GM21381 (cell line): ENCODE results near the gene BRD3OS.
"Not testable (repeated sequence)": the region's sequence is repeated elsewhere in the genome, so short reads cannot be mapped to it uniquely, and the experiment has no call there.

Source experiments
- ATAC-seq: cut with Tn5 transposase; IDR thresholded peaks from one replicate; pipeline ENCODE4 v1.9.1; 2021; ENCODE audit warnings: mild to moderate bottlenecking, moderate library complexity; ENCODE audit not compliant: unreplicated experiment

The BRD3OS gene

DNA sequence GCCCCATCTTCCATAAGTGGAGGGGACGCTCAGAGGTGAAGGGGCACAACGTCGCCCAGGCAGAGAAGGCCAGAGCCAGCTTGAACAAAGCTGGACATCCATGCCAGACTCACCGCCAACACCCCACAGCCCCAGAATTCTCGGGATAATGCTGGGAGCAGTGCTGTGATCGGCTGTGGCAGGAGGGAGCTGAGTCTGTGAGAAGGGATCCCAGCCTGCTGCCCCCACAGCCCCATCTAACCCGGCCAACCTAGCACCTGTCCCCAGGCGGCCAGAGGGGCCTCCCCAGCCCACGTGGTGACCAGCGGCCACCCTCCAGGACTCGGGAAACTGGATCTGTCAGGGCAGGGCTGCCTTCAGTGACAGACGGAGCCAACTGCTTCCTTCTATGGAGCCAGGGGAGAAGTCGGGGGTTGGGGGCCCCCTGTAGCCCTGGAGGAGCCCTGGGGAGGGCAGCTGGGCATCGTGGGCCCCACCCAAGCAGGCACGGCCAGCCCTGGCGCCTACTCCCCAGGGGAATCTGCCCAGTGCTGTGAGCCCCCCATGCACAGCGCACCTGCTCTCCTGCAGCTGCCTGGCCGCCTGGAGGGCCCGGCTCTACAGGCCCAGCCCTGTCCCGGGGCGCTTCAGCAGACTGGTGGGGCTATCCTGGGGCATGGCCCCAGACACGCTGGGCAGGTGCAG lies 36.5 kb downstream of the BRD3OS start:
- no peak for ATAC-seq

DNA sequence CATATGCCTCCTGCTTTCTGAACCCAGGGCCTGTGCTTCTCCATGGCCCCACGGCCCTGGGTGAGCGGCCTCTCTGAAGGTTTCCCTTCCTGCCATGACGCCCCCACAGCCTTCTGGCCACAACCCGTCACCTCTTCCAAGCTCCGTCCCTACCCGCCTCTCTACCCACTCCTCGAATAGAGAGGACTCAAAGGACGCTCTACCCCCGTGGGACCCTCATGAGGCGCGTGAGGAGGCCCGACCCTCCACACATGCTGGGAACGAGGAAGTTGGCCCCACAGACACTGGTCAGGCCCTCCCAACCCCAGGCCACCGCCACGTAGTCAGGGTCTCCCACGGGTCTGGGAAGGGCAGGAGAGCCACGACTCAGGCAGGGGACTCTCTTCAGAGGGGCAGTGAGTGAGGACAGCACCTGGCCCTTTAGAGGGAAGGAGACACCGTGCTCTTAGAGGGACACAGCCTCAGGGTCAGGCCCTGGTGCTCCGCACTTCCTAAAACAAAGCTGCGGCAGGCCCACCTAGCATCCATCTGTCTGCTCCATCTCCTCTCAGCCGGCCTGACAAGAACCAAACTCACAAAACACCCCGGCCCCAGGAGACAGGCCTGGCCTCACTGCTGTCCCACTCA lies 37.3 kb downstream of the BRD3OS start:
- ATAC-seq: no peak

DNA sequence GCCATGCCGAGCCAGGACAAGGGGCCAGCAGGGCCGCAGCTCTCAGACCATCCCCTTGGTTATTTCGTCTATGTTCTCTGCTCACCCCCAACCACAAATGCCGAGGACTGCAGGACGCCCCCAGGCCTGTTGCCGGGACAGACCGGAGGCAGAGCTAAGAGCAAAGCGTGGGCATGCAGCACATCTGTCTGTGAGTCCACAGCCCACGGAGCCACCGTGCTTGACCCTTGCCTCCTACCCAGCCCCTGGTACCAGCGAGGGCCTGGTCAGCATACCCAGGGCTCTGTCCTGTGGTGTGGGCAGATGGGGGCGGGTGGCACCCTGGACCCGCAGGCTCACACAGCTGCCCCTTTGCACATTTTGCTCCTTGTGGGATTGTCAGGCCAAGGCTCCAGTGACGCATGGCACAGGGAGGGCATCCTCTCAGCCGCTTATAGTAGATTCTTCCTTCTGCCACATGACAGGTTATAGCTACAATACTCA lies 37.8 kb downstream of the BRD3OS start:
- no peak for ATAC-seq

DNA sequence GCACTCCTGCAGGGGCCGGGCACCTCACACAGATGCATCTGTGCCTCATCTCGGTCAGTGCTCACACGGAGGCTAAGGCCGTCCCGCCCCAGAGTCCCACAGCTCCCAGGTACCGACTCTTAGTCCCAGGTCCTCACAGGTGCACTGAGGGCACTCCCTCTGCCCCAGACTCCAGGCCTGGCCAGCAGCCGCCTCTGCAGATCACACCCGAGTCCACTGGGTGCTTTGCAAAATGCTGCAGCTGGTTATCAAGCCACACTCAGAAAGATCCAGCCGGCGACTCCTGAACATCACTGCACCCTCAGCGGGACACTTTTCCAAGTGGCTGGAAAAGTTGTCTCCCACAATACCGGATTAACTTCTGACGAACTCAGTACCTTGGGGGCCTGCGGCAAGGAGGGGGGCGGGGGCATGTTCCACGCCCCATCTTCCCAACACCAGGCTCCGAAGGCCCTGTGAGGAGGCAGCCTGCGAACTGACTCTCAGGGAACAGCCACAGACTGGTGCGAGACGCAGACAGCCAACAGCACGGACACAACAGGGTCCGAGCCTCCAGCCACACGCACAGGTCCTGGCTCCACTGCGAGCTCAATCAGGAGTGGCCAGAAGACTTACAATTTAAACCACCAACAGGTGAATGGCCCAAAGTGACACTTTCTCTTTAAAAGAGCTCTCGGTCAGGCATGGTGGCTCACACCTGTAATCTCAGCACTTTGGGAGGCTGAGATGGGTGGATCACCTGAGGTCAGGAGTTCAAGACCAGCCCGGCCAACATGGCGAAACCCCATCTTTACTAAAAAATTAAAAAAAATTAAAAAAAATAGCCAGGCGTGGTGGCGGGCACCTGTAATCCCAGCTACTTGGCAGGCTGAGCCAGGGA lies 38.5 kb downstream of the BRD3OS start:
- no peak for ATAC-seq

DNA sequence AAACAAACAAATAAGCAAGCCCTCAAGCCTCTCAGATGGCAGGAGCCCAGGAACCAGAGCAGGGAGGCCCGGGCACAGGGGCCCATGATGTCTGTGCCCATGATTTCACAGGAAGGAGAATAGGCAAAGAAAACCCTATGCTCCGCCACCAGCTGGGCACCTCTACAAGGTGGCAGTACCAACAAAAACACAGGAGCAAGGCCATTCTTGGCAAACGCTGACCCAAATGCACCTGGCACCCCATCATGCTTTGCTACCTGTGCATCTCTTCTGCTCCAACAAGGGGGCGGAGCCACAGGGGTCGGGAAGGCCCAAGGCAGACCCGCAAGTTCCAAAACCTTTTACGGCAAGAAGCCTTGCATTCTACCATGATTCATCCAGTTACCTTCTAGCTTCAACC lies 39.4 kb downstream of the BRD3OS start:
- ATAC-seq: no peak

DNA sequence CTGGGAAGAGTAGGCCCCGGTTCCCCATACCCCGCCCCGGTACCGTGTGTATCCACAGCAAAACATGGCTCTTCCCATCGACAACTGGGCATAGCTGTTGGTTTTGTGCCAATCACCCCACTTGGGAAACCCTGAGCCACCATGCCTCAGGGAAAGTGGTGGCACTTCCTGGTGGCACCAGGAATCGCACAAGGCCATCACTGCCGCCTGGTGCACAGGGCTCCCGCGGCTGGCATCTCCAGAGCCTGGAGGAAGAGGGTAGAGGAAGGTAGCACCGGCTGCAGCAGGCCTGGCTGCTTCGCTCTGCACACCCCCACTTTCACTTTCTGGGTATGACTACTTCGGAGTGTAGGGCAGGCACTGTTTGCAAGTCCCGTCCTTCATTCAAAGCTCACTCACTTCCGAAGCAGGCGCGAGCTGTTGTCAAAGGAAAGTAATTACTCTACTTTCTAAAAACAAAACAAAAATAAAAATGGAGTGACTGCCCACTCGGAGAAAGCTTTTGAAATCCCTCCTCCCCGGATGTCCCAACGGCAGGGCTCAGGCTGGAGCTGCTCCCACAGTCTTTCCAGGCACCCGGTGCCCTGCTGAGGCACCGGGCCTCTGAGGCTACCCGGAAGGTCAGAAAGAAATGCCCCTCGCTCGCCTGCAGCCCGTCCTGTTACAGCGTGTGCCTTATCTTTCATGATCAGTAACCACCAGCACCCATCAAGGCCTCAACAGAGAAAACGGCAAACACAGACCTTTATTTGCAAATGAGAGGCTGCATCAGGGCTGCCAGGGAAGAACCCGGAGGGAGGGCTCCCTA lies 40.5 kb downstream of the BRD3OS start:
- ATAC-seq: peak; percentile 27

DNA sequence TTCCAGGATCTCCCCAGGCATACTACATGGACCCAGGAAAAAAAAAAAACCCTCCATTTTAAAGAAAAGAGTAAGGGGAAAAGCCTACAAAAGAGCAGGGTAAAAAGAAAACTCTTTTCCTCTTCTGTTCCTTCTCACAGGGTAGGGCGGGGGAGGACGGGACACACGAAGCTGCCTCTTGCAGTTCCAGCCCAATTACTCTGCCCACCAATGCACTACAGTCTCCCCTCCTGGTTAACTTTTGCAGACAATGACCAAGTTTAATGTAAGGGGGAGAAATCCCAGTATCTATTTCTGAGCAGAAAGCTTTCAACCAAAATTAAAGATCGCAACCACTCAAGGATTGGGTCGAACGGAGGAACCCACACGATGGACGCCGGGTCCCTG lies 41.2 kb downstream of the BRD3OS start:
- no peak for ATAC-seq

DNA sequence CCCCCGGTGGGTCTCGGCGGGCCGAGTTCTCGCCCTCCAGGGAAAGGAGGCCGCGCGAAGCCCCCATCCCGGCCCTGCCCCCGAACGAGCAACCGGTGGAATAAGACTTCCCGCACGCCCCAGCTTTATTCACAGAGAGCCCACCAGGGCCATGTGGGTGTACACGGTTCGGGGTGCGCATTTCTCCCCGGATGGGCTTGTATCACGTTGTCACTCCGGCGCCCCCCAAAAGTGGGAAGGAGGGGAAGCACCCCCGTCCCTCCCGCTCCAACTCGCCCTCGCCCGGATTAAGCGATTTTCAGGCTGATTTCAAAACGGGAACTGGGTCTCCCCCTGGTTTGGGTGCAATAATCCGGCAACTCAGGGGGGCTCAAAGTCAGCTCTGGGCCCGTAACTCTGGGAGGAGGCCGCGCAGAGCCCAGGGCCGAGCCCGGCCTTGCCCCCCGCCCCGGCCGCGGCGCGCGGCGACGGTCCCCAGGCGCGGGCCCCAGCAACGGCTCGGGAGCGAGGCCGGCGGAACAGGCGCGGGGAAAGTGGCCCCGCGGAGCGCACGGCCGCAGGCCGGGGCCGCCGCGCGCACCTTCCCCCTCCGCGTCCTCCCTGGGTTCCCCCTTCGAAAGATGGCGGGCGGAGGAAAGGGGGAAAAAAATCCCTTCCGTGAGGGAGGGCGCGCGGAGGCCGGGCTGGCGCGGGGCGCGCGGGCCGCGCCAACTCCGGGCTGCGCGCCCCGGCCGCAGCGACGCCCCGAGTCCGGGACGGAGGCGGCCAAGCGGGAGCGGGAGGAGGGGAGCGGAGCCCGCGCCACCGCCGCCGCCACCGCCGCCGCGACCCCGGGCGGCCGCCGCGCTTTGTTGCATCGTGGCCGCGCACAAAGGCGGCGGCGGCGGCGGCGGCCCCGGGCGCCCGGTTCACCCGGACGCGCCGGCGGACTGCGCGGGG lies 41.9 kb downstream of the BRD3OS start:
- peak; percentile 7 for ATAC-seq

DNA sequence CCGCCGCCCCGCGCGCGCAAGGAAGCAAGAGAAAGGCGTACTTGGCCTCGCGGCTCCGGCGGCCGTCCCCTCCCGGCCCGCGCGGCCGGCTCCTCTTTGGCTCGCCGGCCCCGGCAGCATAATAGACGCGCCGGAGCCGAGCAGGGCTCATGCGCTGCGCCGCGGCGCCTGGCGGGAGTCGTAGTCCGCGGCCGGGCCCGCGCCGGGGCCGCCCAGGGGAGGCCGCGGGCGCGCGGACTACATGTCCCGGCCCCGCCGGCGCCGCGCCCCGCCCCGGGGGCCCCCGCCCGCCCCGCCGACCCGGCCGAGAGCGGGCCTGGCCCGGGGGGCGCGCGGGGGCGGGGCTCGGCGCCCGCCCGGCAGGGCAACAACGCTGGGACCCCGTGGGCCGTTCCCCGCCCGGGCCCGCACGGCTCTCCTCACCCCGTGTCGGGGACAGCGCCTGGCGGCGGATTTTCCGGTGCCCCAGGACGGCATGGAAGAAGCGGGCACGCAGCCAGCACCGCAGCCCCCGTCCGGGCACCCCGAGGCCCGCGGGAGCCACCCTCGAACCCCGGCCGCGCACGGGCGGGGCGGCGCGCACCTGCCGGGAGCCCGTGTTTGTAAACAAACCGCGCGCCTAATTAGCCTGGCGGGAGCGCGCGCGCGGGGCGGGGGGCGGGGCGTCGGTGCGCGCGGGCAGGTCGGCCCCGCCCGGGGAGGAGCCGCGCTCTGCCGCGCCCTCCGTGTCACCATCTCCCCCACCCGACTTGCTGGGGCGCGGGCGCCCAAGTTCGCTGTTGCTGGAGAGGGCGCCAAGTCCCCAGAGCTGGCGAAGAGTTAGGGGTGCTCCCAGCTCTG lies 42.8 kb downstream of the BRD3OS start, which contains the start of gene BRD3:
TSS of gene BRD3 (minus strand) at position 123 of the 840 bp plus-strand sequence. CDS start 14,549 bp downstream, outside the sequence.
- peak; percentile 74 for ATAC-seq

DNA sequence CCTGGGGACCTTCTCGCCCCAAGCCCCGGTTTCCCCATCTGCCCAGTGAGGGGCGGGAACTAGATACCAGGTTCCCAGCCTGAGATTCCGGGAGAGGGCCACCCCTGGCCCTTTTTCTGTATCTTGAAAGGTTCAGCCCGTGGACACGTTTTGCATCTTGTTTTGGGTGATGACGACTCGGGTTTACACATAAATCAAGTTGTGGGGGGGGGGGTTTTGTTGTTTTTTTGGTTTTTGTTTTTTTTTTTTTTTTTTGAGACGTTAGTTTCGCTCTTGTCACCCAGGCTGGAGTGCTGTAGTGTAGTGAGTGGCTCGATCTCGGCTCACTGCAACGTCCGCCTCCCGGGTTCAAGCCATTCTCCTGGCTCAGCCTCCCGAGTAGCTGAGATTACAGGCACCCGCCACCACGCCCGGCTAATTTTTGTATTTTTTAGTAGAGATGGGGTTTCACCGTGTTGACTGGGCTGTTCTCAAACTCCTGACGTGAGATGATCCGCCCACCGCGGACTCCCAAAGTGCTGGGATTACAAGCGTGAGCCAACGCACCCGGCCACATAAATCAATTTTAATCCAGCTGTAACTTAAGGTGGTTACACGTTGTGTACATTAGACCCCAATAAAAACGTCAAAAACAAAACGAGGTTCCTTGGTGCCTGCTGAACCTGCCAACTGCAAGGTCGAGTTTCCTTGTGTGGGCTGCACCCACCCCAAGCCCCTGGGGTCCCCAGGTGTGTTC lies 43.6 kb downstream of the BRD3OS start:
- ATAC-seq: no peak

DNA sequence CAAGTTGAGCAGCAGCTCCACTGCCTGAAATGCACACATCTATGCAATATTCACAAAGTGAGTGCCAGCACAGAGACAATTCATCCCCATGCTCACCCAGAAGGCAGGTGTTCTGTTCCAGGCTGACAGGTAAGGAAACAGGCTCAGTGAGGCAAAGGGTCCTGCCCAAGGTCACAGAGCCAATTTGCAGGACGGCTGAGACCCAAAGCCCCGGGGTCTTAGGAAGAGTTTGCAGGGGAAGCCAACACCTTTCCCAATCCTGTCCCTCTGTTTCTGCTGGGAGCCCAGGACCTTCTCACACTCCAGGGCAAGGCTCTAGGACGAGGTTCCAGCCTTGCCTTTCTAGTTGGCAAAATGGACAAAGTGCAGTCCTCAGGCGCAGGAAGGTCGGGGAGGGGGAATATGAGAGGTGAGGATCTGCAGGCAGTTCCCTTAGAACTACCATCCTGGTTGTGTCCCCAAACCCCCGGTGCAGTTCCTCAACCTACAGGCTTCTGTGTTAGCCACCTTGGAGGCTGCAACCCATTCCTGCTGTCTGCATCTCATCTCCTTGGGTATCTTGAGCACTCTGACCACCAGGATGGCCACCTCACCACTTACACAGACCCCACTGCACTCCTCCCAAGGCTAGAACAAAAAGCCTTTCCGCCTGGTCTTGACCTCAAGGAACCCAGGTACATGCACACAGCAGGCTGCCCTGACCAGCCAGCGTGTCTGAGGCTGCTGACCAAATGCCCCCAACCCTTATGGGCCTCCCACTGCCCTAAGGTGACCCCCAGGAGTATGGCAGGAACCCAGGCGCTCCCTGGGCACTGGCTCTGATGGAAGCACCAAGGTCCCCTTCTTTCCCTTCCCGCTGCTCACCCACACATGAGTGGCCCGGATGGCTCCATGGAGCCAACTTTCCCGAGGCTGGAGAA lies 44.5 kb downstream of the BRD3OS start:
- no peak for ATAC-seq

DNA sequence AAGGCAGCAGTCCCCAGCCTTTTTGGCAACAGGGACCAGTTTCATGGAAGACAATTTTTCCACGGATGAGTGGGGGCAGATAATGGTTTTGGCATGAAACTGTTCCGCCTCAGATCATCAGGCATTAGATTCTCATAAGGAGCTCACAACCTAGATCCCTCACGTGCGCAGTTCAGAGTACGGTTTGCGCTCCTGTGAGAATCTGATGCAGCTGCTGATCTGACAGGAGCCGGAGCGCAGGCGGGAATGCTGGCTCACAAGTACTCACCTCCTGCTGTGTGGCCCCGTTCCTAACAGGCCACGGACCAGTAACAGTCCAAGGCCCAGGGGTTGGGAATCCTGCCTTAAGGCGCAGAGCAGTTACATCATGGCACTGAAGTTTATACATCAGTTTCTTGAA lies 45.9 kb downstream of the BRD3OS start:
- ATAC-seq: no peak

DNA sequence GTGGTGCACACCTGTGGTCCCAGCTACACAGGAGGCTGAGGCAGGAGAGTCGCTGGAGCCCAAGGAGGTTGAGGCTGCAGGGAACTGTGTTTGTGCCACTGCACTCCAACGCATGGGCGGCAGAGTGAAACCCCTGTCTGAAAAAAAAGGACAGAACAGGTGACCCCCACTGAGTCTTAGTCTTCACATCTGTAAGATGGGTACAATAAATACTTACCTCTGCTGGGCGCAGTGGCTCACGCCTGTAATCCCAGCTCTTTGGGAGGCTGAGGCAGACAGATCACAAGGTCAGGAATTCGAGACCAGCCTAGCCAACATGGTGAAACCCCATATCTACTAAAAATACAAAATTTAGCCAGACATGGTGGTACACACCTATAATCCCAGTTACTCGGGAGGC lies 47.4 kb downstream of the BRD3OS start:
- ATAC-seq: not testable (repeated sequence)

DNA sequence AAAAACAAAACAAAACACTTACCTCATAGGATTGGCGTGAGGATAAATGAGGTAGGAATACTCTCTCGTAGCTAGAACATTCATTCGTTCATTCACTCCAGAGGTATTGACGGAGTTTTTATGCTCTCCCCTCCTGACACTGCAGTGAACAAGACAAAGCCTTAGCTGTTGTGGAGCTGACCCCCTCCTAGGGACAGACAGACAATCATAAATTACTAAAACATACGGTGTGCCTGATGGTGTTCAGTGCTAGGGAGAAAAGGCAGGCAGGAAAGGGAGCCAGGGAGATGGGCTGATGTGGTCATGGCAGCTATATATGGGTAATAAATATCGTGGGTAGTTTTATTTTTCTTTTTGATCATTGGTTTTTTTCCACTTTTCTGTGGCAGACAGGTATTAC lies 48.2 kb downstream of the BRD3OS start:
- ATAC-seq: no peak

DNA sequence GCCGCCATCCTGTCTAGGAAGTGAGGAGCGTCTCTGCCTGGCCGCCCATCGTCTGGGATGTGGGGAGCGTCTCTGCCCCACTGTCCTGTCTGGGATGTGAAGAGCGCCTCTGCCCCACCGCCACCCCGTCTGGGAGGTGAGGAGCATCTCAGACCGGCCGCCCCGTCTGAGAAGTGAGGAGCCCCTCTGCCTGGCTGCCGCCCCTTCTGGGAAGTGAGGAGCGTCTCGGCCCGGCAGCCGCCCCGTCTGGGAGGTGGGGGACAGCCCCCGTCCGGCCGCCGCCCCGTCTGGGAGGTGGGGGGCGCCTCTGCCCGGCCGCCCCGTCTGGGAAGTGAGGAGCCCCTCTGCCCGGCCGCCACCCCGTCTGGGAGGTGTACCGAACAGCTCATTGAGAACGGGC lies 50.4 kb downstream of the BRD3OS start:
- ATAC-seq: not testable (repeated sequence)

DNA sequence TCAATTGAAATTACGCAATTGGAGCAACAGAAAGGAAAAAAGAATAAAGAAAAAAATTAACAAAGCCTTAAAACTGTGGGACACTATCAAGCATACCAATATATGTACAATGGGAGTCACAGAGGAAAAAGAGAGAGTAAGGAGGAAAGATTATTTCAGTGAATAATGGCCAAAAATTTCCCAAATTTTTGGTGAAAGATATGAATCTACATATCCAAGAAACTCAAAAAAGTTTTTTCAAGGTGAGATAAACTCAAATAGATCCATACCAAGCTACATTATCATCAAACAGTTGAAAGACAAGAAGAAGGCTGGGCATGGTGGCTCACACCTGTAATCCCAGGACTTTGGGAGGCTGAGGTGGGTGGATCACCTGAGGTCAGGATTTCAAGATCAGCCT lies 51.4 kb downstream of the BRD3OS start:
- no peak for ATAC-seq
